CD8-positive, alpha-beta memory T cell (primary cell): ENCODE results near the gene CNDP1. TPM values are rescaled to one million over a fixed set of nuclear protein-coding genes. Genes with fewer than 3 reads are reported as not detected.

Source experiments
- CTCF ChIA-PET: fragments of 350-600 bp; sonication (Branson Sonifier 250); formaldehyde crosslinking; loops from one replicate; lab custom pipeline; 2021; ENCODE audit warnings: antibody characterized with exemption; lab: Charles Lee
- POLR2A ChIA-PET: fragments of 350-600 bp; sonication (Branson Sonifier 250); formaldehyde crosslinking; loops from one replicate; lab custom pipeline; 2021; ENCODE audit warnings: antibody characterized with exemption; lab: Charles Lee
- DNase-seq, 5 donors: peaks; one replicate each; pipeline versions ENCODE4 v3.0.0 to v3.0.0-alpha.2; 2020 to 2022; ENCODE audit warnings: mixed read lengths in 1 of 5
- H3K27ac ChIP-seq: one replicate; pipeline ENCODE4 v1.7.0; 2013; ENCODE audit warnings: low read depth, mild to moderate bottlenecking, low read length, moderate library complexity
- H3K27me3 ChIP-seq: 2 replicates; pipeline ENCODE4 v1.7.0; 2013; ENCODE audit warnings: low read length, mild to moderate bottlenecking; ENCODE audit not compliant: insufficient read depth, poor library complexity, severe bottlenecking
- H3K36me3 ChIP-seq: 2 replicates; pipeline ENCODE4 v1.7.0; 2013; ENCODE audit warnings: mild to moderate bottlenecking, low read length, moderate library complexity; ENCODE audit not compliant: insufficient read depth
- H3K4me1 ChIP-seq: 2 replicates; pipeline ENCODE4 v1.7.0; 2013; ENCODE audit warnings: mild to moderate bottlenecking, low read length, moderate library complexity; ENCODE audit not compliant: insufficient read depth
- H3K4me3 ChIP-seq: 2 replicates; pipeline ENCODE4 v1.7.0; 2013; ENCODE audit warnings: mild to moderate bottlenecking, low read length
- H3K9me3 ChIP-seq: 2 replicates; pipeline ENCODE4 v1.7.0; 2013; ENCODE audit warnings: mild to moderate bottlenecking, low read length
- H3K27ac Mint-ChIP-seq, 8 donors: one replicate each; pipeline ENCODE4 v1.8.0; 2020 to 2021; ENCODE audit warnings: mixed read lengths in 8 of 8, mild to moderate bottlenecking in 6 of 8, inconsistent platforms in 3 of 8, moderate library complexity in 3 of 8
- H3K27me3 Mint-ChIP-seq, 2 donors: one replicate each; pipeline ENCODE4 v1.8.0; 2020 to 2021; ENCODE audit warnings: mixed read lengths in 2 of 2, mild to moderate bottlenecking in 1 of 2, moderate library complexity in 1 of 2
- H3K36me3 Mint-ChIP-seq, 3 donors: one replicate each; pipeline ENCODE4 v1.8.0; 2020 to 2021; ENCODE audit warnings: mixed read lengths in 3 of 3, inconsistent platforms in 1 of 3, mild to moderate bottlenecking in 1 of 3
- H3K4me1 Mint-ChIP-seq, 3 donors: one replicate each; pipeline ENCODE4 v1.8.0; 2020 to 2021; ENCODE audit warnings: mixed read lengths in 3 of 3, inconsistent platforms in 1 of 3, mild to moderate bottlenecking in 1 of 3
- H3K4me3 Mint-ChIP-seq, 7 donors: one replicate each; pipeline ENCODE4 v1.8.0; 2020 to 2021; ENCODE audit warnings: mixed read lengths in 7 of 7, mild to moderate bottlenecking in 6 of 7, moderate library complexity in 4 of 7, inconsistent platforms in 2 of 7
- H3K9me3 Mint-ChIP-seq, 5 donors: one replicate each; pipeline ENCODE4 v1.8.0; 2020 to 2022; ENCODE audit warnings: mixed read lengths in 5 of 5, mild to moderate bottlenecking in 3 of 5, moderate library complexity in 2 of 5, inconsistent platforms in 1 of 5
- polyA plus RNA-seq: library from polyadenylated mRNA; unstranded; fragments of 300-500 nt; fragmentation: Illumina TruSeq; gene quantifications from one replicate; pipeline ENCODE4 v1.2.3, GENCODE V29; 2021
- total RNA-seq, 2 experiments: library from RNA; stranded (reverse); gene quantifications; one replicate each; pipeline ENCODE4 v1.2.3, GENCODE V29; 2021

Gene CNDP1
- total and polyA plus RNA-seq, 3 experiments from 2014 or later: 0.09 TPM; not detected in 2

- Histone ChIP-seq H3K9me3 (no peaks in the 10 kb centered on the region), H3K4me1 (no peaks in the 10 kb centered on the region), H3K4me3 (no peak overlapping the region), H3K36me3 (no peaks in the 10 kb centered on the region), H3K27me3 (no peaks in the 10 kb centered on the region), H3K27ac (no peak overlapping the region)
- H3K4me3 Mint-ChIP-seq: no peak overlapping the region
- peaks cover 0 to 11% (median 3%) of the 10 kb centered on the region in 5 donors for H3K9me3 Mint-ChIP-seq
- POLR2A ChIA-PET: no interaction called here
- H3K36me3 Mint-ChIP-seq: no peaks in the 10 kb centered on the region
- no peak overlapping the region for H3K27ac Mint-ChIP-seq
- peaks cover 2 to 17% of the 10 kb centered on the region in 2 donors for H3K27me3 Mint-ChIP-seq
- H3K4me1 Mint-ChIP-seq: peaks cover under 1 to 1% (median under 1%) of the 10 kb centered on the region in 3 donors
- CTCF ChIA-PET: no interaction called here
- no peak for DNase-seq
These were observed 11.7 kb downstream of the CNDP1 start for GRCh38 chr18:74546007-74546406.

DNA sequence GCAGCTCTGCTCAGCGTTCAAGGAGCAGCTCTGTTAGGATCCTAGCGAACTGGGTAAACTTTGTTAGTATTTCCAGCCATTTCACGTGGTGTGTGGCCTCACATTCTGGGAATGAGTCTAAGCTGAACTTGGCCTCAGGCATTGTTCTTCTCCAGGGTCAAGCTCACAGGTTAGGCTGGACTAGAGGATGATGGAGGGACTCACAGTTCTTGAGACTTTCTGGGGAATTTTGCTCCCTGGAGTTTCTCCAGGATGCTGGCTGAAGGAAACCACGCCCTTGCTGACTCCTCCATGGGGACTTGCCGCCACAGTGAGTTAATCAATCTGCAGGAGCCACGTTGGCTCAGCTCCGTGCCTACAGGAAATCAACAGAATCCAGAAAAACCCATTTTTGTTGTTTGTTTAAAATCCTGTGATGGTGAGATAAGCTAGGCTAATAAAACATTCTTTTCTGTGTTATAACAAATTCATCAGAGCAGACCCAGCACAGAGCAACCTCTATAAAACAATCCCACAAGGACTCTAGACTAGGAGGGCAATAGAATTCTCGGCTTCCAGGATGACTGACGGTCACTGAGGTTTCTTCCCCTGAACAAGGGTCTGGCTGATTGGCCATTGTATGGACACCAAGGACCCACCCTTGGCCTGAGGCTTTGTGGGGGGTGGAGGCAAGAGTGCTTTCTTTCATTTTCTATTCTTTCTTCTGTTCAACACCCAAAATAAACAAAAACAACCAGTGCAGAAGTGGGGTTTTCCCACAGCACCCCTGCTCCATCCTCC is 12.6 kb downstream of the CNDP1 start:
- Mint-ChIP-seq H3K4me1 (peaks cover 0 to 1% (median 0%) of the 10 kb centered on the region in 3 donors), H3K36me3 (peaks cover 0 to 2% (median 0%) of the 10 kb centered on the region in 3 donors), H3K27me3 (peaks cover 4 to 18% of the 10 kb centered on the region in 2 donors), H3K9me3 (peaks cover 0 to 11% (median 3%) of the 10 kb centered on the region in 5 donors), H3K4me3 (no peak overlapping the region), H3K27ac (no peak overlapping the region)
- Histone ChIP-seq H3K4me1 (no peaks in the 10 kb centered on the region), H3K9me3 (no peaks in the 10 kb centered on the region), H3K36me3 (no peaks in the 10 kb centered on the region), H3K27me3 (no peaks in the 10 kb centered on the region), H3K27ac (no peak overlapping the region), H3K4me3 (no peak overlapping the region)
- DNase-seq: no peak
- ChIA-PET CTCF (no interaction called here), POLR2A (no interaction called here)

- Histone ChIP-seq H3K4me3 (no peak overlapping the region), H3K27me3 (no peaks in the 10 kb centered on the region), H3K9me3 (no peaks in the 10 kb centered on the region), H3K27ac (no peak overlapping the region), H3K4me1 (no peaks in the 10 kb centered on the region), H3K36me3 (no peaks in the 10 kb centered on the region)
- Mint-ChIP-seq H3K4me3 (no peak overlapping the region), H3K36me3 (peaks cover 0 to 3% (median 0%) of the 10 kb centered on the region in 3 donors), H3K9me3 (peaks cover 0 to 11% (median 3%) of the 10 kb centered on the region in 5 donors), H3K27me3 (peaks cover 4 to 15% of the 10 kb centered on the region in 2 donors), H3K27ac (no peak overlapping the region), H3K4me1 (peaks cover 0 to 2% (median 0%) of the 10 kb centered on the region in 3 donors)
- ChIA-PET CTCF (interaction anchor here (0.9 kb wide), 1 partner anchor 194 kb away, joined by 3 read pairs; no protein-coding TSS in a partner anchor), POLR2A (no interaction called here)
- DNase-seq: no peak
These were observed 13.6 kb downstream of the CNDP1 start for GRCh38 chr18:74547860-74548259.

DNA sequence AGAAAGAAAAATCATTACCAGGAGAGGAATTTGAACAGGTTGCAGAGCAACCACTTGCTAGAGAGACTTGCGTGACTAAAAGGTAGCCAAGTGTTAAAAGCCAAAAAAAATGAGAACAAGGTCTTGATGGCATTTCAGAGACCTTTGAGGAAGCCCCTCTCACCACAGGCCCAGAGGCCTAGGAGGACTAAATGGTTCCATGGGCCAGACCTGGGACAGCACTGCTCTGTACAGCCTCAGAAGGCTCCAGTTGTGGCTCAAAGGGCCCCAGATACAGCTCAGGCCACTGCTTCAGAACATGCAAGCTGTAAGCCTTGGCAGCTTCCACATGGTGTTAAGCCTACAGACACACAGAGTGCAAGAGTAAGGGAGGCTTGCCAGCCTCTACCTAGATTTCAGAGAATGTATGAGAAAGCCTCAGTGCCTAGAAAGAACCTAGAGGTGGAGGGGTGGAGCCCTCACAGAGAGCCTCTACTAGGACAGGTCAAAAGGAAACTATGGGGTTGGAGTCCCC is 15.3 kb downstream of the CNDP1 start:
- Histone ChIP-seq H3K4me1 (no peaks in the 10 kb centered on the region), H3K4me3 (no peak overlapping the region), H3K36me3 (no peaks in the 10 kb centered on the region), H3K9me3 (no peaks in the 10 kb centered on the region), H3K27ac (no peak overlapping the region), H3K27me3 (no peaks in the 10 kb centered on the region)
- ChIA-PET POLR2A (no interaction called here), CTCF (interaction anchor here (1.2 to 3.6 kb wide), 4 partner anchors 8 to 349 kb away, joined by 3 to 33 read pairs (median 13); no protein-coding TSS in a partner anchor)
- Mint-ChIP-seq H3K9me3 (peaks cover 0 to 11% (median 3%) of the 10 kb centered on the region in 5 donors), H3K27ac (no peak overlapping the region), H3K4me3 (no peak overlapping the region), H3K27me3 (peaks cover 6 to 19% of the 10 kb centered on the region in 2 donors), H3K4me1 (peaks cover 0 to 2% (median 0%) of the 10 kb centered on the region in 3 donors), H3K36me3 (peaks cover 0 to 3% (median 0%) of the 10 kb centered on the region in 3 donors)
- no peak for DNase-seq

DNA sequence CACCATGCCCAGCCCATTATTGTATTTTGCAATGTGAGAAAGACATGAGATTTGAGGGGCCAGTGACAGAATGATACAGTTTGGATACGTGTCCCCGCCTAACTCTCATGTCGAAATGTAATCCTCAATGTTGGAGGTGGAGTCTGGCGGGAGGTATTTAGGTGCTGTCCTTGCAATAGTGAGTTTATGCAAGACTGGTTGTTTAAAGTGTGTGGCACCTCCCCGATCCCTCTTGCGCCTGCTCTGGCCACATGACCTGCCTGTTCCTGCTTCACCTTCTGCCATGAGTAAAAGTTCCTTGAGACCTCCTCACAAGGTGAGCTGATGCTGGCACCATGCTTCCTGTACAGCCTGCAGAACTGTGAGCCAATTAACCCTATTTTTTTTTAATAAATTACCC is 16.6 kb downstream of the CNDP1 start:
- H3K9me3 Mint-ChIP-seq: peaks cover 0 to 11% (median 3%) of the 10 kb centered on the region in 5 donors
- POLR2A ChIA-PET: no interaction called here
- Histone ChIP-seq H3K36me3 (no peaks in the 10 kb centered on the region), H3K27me3 (no peaks in the 10 kb centered on the region), H3K4me1 (no peaks in the 10 kb centered on the region), H3K9me3 (no peaks in the 10 kb centered on the region), H3K4me3 (no peak overlapping the region), H3K27ac (no peak overlapping the region)
- DNase-seq: no peak
- H3K4me3 Mint-ChIP-seq: no peak overlapping the region
- peak overlapping the region in 1 of 8 donors; percentile 52 for H3K27ac Mint-ChIP-seq
- peaks cover 6 to 13% of the 10 kb centered on the region in 2 donors for H3K27me3 Mint-ChIP-seq
- CTCF ChIA-PET: interaction anchor here (1.1 to 3.6 kb wide), 9 partner anchors 12 to 384 kb away, joined by 3 to 33 read pairs (median 13); no protein-coding TSS in a partner anchor
- H3K4me1 Mint-ChIP-seq: peaks cover 0 to 2% (median 0%) of the 10 kb centered on the region in 3 donors
- peaks cover 0 to 3% (median 0%) of the 10 kb centered on the region in 3 donors for H3K36me3 Mint-ChIP-seq

DNA sequence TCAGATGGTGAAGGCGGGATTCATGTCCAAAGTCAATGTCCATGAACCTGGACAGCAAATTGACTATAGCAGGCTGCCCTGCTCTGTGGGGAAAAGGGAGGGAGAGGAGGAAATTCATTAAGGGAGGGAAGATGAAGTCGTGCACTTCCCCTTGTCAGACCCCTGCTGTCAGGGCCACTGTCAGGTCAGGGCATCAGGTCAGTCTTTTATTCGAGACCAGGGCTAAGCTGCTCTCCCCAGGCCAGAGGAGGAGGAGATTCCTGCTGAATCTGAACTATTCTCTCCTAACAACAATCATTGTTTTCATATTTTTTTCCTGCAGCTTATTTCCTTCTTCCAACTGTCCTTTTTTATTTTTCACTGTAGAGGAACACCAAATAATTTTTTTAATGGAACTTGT is 17.2 kb downstream of the CNDP1 start:
- Histone ChIP-seq H3K9me3 (no peaks in the 10 kb centered on the region), H3K36me3 (no peaks in the 10 kb centered on the region), H3K27me3 (no peaks in the 10 kb centered on the region), H3K27ac (no peak overlapping the region), H3K4me3 (no peak overlapping the region), H3K4me1 (no peaks in the 10 kb centered on the region)
- ChIA-PET POLR2A (interaction anchor here (0.5 to 0.7 kb wide), 2 partner anchors 19 to 198 kb away, joined by 5 to 9 read pairs; no protein-coding TSS in a partner anchor), CTCF (interaction anchor here (0.7 to 3.6 kb wide), 28 partner anchors 8 to 469 kb away, joined by 3 to 33 read pairs (median 5); partner anchors contain the start of gene C18orf63)
- no peak overlapping the region for H3K27ac Mint-ChIP-seq
- peaks cover 10 to 14% of the 10 kb centered on the region in 2 donors for H3K27me3 Mint-ChIP-seq
- no peak overlapping the region for H3K4me3 Mint-ChIP-seq
- no peak for DNase-seq
- peaks cover 0 to 3% (median 0%) of the 10 kb centered on the region in 3 donors for H3K36me3 Mint-ChIP-seq
- H3K4me1 Mint-ChIP-seq: peaks cover 0 to 2% (median 0%) of the 10 kb centered on the region in 3 donors
- peaks cover 0 to 11% (median 3%) of the 10 kb centered on the region in 5 donors for H3K9me3 Mint-ChIP-seq

DNA sequence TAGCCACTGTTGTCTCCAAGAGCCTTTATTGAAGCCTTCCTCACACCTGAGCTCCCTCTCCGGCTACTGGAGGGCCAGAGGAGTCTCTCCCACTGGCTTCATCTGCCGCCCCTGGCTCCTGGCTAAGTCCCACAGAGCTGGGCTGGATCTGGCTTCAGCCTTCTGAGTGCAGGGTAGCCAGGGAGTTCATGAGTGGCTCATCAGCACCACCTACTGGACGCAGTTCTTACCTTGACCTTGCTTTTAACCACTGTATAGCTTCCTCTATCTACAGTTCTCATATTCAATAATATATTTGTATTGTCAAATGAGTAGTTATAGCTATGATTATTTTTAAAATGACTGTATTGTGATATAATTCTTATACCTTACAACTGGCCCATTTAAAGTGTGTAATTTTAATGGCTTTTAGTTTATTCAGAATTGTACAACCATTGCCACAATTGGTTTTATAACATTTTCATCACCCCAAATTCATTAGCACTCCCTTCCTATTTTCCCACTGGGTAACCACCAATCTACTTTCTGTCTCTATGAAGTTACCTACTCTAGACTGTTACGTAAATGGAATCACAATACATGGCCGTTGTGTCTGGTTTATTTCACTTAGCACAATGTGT is 17.7 kb downstream of the CNDP1 start:
- Mint-ChIP-seq H3K27me3 (peaks cover 12 to 16% of the 10 kb centered on the region in 2 donors), H3K27ac (peak overlapping the region in 1 of 8 donors; percentile 65), H3K9me3 (peaks cover 0 to 11% (median 3%) of the 10 kb centered on the region in 5 donors), H3K4me3 (no peak overlapping the region), H3K36me3 (peaks cover 0 to 3% (median 0%) of the 10 kb centered on the region in 3 donors), H3K4me1 (peaks cover 0 to 2% (median 0%) of the 10 kb centered on the region in 3 donors)
- POLR2A ChIA-PET: interaction anchor here (0.5 to 0.7 kb wide), 2 partner anchors 18 to 199 kb away, joined by 5 to 9 read pairs; no protein-coding TSS in a partner anchor
- no peak overlapping the region for H3K27ac ChIP-seq
- DNase-seq: peak; percentile 52 to 76 (median 63)
- no peaks in the 10 kb centered on the region for H3K9me3 ChIP-seq
- no peaks in the 10 kb centered on the region for H3K4me1 ChIP-seq
- no peaks in the 10 kb centered on the region for H3K27me3 ChIP-seq
- CTCF ChIA-PET: interaction anchor here (0.6 to 3.6 kb wide), 32 partner anchors 8 to 469 kb away, joined by 3 to 33 read pairs (median 4); partner anchors contain the start of gene C18orf63
- H3K36me3 ChIP-seq: no peaks in the 10 kb centered on the region
- H3K4me3 ChIP-seq: no peak overlapping the region
